Testis (tissue), 3 donors: ENCODE results near the gene DIAPH3. TPM values are rescaled to one million over a fixed set of nuclear protein-coding genes. Genes with fewer than 3 reads are reported as not detected.

Source experiments
- DNase-seq: peaks from one replicate; pipeline ENCODE4 v3.0.0-alpha.2; 2019
- H3K27ac ChIP-seq, 2 donors: fragments of 200-600 bp; sonication (generic); one replicate each; pipeline ENCODE4 v1.5.1; 2019
- H3K27me3 ChIP-seq: fragments of 200-600 bp; sonication (generic); one replicate; pipeline ENCODE4 v1.5.1; 2019
- H3K36me3 ChIP-seq: fragments of 200-600 bp; sonication (generic); one replicate; pipeline ENCODE4 v1.5.1; 2017; ENCODE audit warnings: low read depth; ENCODE audit errors: missing control alignments
- H3K4me1 ChIP-seq: fragments of 200-600 bp; sonication (generic); one replicate; pipeline ENCODE4 v1.5.1; 2019
- H3K4me3 ChIP-seq, 2 donors: fragments of 200-600 bp; sonication (generic); one replicate each; pipeline ENCODE4 v1.5.1; 2017 to 2019
- H3K9me3 ChIP-seq: fragments of 200-600 bp; sonication (generic); one replicate; pipeline ENCODE4 v1.5.1; 2017
- CTCF ChIP-seq, 3 experiments: fragments of 450-650 bp in 2 of 3; fragments of 200-600 bp in 1 of 3; sonication (generic) in 1 of 3; IDR thresholded peaks; one replicate each; pipeline ENCODE4 v1.5.1; 2016 to 2019; ENCODE audit warnings: antibody characterized with exemption in 3 of 3, mild to moderate bottlenecking in 2 of 3, moderate library complexity in 1 of 3
- POLR2A ChIP-seq: fragments of 450-650 bp; IDR thresholded peaks from one replicate; pipeline ENCODE4 v1.6.1; 2017; ENCODE audit warnings: antibody characterized with exemption, mild to moderate bottlenecking, moderate library complexity
- WGBS, 2 donors: methylation state at CpG; one replicate each; pipeline ENCODE4 v1.1.5; 2018; 5-methylcytosine and 5-hydroxymethylcytosine counted together
- intact Hi-C: fragments of 100-400 bp; cut with DNase I; formaldehyde crosslinking; loops from one replicate; pipeline ENCODE4 v1.15.1; 2023; ENCODE audit warnings: low total_unique reads
- polyA plus RNA-seq: library from polyadenylated mRNA; stranded (reverse); fragments of 350-450 nt; fragmentation: Illumina TruSeq; extraction: RNeasy Lipid Tissue Mini Kit (QIAGEN cat#74804); gene quantifications from one replicate; pipeline ENCODE4 v1.2.3, GENCODE V29; 2014; ENCODE audit warnings: low read depth, low replicate concordance; ENCODE audit not compliant: insufficient read depth
- total RNA-seq, 2 donors: library from RNA; depleted of rRNA; stranded (reverse); fragments of >200 nt; gene quantifications; one replicate each; pipeline ENCODE4 v1.2.3, GENCODE V29; 2016

Gene DIAPH3
- total and polyA plus RNA-seq, 3 donors from 2014 or later: 12.5 to 30.3 (median 18.7) TPM

GRCh38 chr13:59906413-59907049 is 257.2 kb downstream of the DIAPH3 start:
- intact Hi-C loops: no loop called here
- no peaks in the 10 kb centered on the region for H3K36me3 ChIP-seq
- H3K27ac ChIP-seq: no peak overlapping the region
- WGBS, 2 donors: 60 to 65% methylated on average over 7 of the region's 7 CpGs
- TF ChIP-seq CTCF (IDR thresholded peaks at IDR 0.05) (peak in 1 of 3 experiments; percentile 36), POLR2A (no peak)
- H3K4me3 ChIP-seq: no peak overlapping the region
- no peaks in the 10 kb centered on the region for H3K9me3 ChIP-seq
- H3K27me3 ChIP-seq: no peaks in the 10 kb centered on the region
- H3K4me1 ChIP-seq: no peaks in the 10 kb centered on the region
- DNase-seq: no peak

GRCh38 chr13:59901191-59901590 is 262.5 kb downstream of the DIAPH3 start:
- no peaks in the 10 kb centered on the region for H3K27me3 ChIP-seq
- intact Hi-C loops: no loop called here
- no peak for TF ChIP-seq POLR2A
- TF ChIP-seq CTCF (IDR thresholded peaks at IDR 0.05): no peak
- H3K4me1 ChIP-seq: no peaks in the 10 kb centered on the region
- no peaks in the 10 kb centered on the region for H3K36me3 ChIP-seq
- no peak overlapping the region for H3K4me3 ChIP-seq
- WGBS, 2 donors: 91% methylated on average over 3 of the region's 3 CpGs
- H3K27ac ChIP-seq: no peak overlapping the region
- no peaks in the 10 kb centered on the region for H3K9me3 ChIP-seq
- no peak for DNase-seq

- 81 to 83% methylated on average over 2 of the region's 2 CpGs for WGBS, 2 donors
- intact Hi-C loops: no loop called here
- DNase-seq: no peak
- TF ChIP-seq CTCF (IDR thresholded peaks at IDR 0.05) (no peak), POLR2A (no peak)
- H3K9me3 ChIP-seq: no peaks in the 10 kb centered on the region
- H3K27me3 ChIP-seq: no peaks in the 10 kb centered on the region
- H3K4me3 ChIP-seq: no peak overlapping the region
- no peaks in the 10 kb centered on the region for H3K36me3 ChIP-seq
- H3K27ac ChIP-seq: no peak overlapping the region
- no peaks in the 10 kb centered on the region for H3K4me1 ChIP-seq
These were observed 265.7 kb downstream of the DIAPH3 start for GRCh38 chr13:59898066-59898465.

GRCh38 chr13:59893266-59893665 is 270.5 kb downstream of the DIAPH3 start:
- H3K27ac ChIP-seq: no peak overlapping the region
- intact Hi-C loops: no loop called here
- H3K4me3 ChIP-seq: no peak overlapping the region
- TF ChIP-seq POLR2A (no peak), CTCF (IDR thresholded peaks at IDR 0.05) (no peak)
- H3K9me3 ChIP-seq: no peaks in the 10 kb centered on the region
- no peak for DNase-seq
- 93 to 94% methylated on average over 1 of the region's 1 CpG for WGBS, 2 donors
- no peaks in the 10 kb centered on the region for H3K27me3 ChIP-seq
- H3K4me1 ChIP-seq: no peaks in the 10 kb centered on the region
- no peaks in the 10 kb centered on the region for H3K36me3 ChIP-seq

- intact Hi-C loops: no loop called here
- Histone ChIP-seq H3K27me3 (no peaks in the 10 kb centered on the region), H3K4me1 (no peaks in the 10 kb centered on the region), H3K4me3 (no peak overlapping the region), H3K27ac (no peak overlapping the region), H3K36me3 (no peaks in the 10 kb centered on the region), H3K9me3 (no peaks in the 10 kb centered on the region)
- no peak for DNase-seq
- TF ChIP-seq CTCF (IDR thresholded peaks at IDR 0.05): no peak
- no peak for TF ChIP-seq POLR2A
These were observed 272.7 kb downstream of the DIAPH3 start for GRCh38 chr13:59891053-59891452.
